Measurements from ENCODE around the gene CRYBA4.

CRYBA4 gene

GRCh38 chr22:26581026-26581425 is 40.7 kb upstream of the CRYBA4 start:
- Histone ChIP-seq H3K27me3 (ENCODE audit: insufficient read depth, low read length, poor library complexity) (no peaks in the 10 kb centered on the region), H3K9ac (ENCODE audit: low read depth, low read length) (no peak overlapping the region), H3K36me3 (ENCODE audit: insufficient read depth, low read length) (peaks cover 8% of the 10 kb centered on the region; the same call in 1 of the 2 replicates), H3K4me3 (ENCODE audit: low read depth in 1 of 2, low read length in 2 of 2) (no peak overlapping the region), H4K20me1 (ENCODE audit: insufficient read depth, low read length) (peaks cover 5% of the 10 kb centered on the region), H3K79me2 (ENCODE audit: insufficient read depth, low read length) (peaks cover 4% of the 10 kb centered on the region), H3K4me1 (ENCODE audit: insufficient read depth, low read length) (peaks cover 28% of the 10 kb centered on the region), H2AFZ (ENCODE audit: low read depth, low read length) (no peak overlapping the region), H3K27ac (ENCODE audit: low read length) (no peak overlapping the region), H3K4me2 (ENCODE audit: insufficient read depth, low read length) (no peak overlapping the region), H3K9me3 (ENCODE audit: insufficient read depth, low read length, severe bottlenecking) (no peaks in the 10 kb centered on the region)
- no peak for ATAC-seq (ENCODE audit: insufficient read depth, low read depth)
- DNase-seq: no peak
- TF ChIP-seq CTCF (IDR thresholded peaks at IDR 0.05; ENCODE audit: borderline replicate concordance, extremely low read depth, low read length, poor library complexity, severe bottlenecking): no peak
- TF ChIP-seq EZH2 (IDR thresholded peaks at IDR 0.05; ENCODE audit: borderline replicate concordance, low read depth, low read length, severe bottlenecking): no peak

GRCh38 chr22:26581633-26582168 is 40.1 kb upstream of the CRYBA4 start:
- peaks cover 4% of the 10 kb centered on the region for H3K79me2 ChIP-seq (ENCODE audit: insufficient read depth, low read length)
- no peaks in the 10 kb centered on the region for H3K9me3 ChIP-seq (ENCODE audit: insufficient read depth, low read length, severe bottlenecking)
- peaks cover 5% of the 10 kb centered on the region for H4K20me1 ChIP-seq (ENCODE audit: insufficient read depth, low read length)
- H3K27ac ChIP-seq (ENCODE audit: low read length): no peak overlapping the region
- H3K36me3 ChIP-seq (ENCODE audit: insufficient read depth, low read length): peaks cover 8% of the 10 kb centered on the region; the same call in 1 of the 2 replicates
- H3K4me2 ChIP-seq (ENCODE audit: insufficient read depth, low read length): no peak overlapping the region
- no peaks in the 10 kb centered on the region for H3K27me3 ChIP-seq (ENCODE audit: insufficient read depth, low read length, poor library complexity)
- ATAC-seq (ENCODE audit: insufficient read depth, low read depth) (no peak), DNase-seq (no peak)
- no peak for TF ChIP-seq EZH2 (IDR thresholded peaks at IDR 0.05; ENCODE audit: borderline replicate concordance, low read depth, low read length, severe bottlenecking)
- TF ChIP-seq CTCF (IDR thresholded peaks at IDR 0.05; ENCODE audit: borderline replicate concordance, extremely low read depth, low read length, poor library complexity, severe bottlenecking): no peak
- no peak overlapping the region for H3K4me3 ChIP-seq (ENCODE audit: low read depth in 1 of 2, low read length in 2 of 2)
- H3K4me1 ChIP-seq (ENCODE audit: insufficient read depth, low read length): peaks cover 28% of the 10 kb centered on the region
- no peak overlapping the region for H2AFZ ChIP-seq (ENCODE audit: low read depth, low read length)
- no peak overlapping the region for H3K9ac ChIP-seq (ENCODE audit: low read depth, low read length)

DNA sequence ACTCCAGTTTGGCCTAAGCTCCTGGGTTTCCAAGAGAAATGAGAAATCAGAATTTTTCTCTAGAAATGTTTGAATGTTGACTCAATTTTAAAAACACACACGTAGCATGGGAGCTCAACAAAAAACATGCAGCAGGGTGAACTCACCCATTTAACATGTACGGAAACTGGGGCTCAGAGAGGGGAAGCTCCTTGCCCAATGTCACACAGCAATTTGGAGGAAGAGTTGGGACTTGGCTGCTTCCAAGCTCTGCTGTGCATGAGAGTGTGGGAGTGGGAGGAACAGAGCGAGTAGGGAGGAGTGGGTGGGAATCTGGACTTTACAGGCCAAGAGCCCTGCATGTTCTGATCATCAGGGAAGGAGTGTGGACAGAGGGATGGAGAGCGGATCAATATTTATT is 37.8 kb upstream of the CRYBA4 start:
- ATAC-seq (ENCODE audit: insufficient read depth, low read depth) (no peak), DNase-seq (no peak)
- no peak overlapping the region for H3K27ac ChIP-seq (ENCODE audit: low read length)
- no peak overlapping the region for H2AFZ ChIP-seq (ENCODE audit: low read depth, low read length)
- no peak overlapping the region for H3K4me3 ChIP-seq (ENCODE audit: low read depth in 1 of 2, low read length in 2 of 2)
- no peaks in the 10 kb centered on the region for H3K9me3 ChIP-seq (ENCODE audit: insufficient read depth, low read length, severe bottlenecking)
- TF ChIP-seq EZH2 (IDR thresholded peaks at IDR 0.05; ENCODE audit: borderline replicate concordance, low read depth, low read length, severe bottlenecking): no peak
- TF ChIP-seq CTCF (IDR thresholded peaks at IDR 0.05; ENCODE audit: borderline replicate concordance, extremely low read depth, low read length, poor library complexity, severe bottlenecking): no peak
- no peak overlapping the region for H3K4me2 ChIP-seq (ENCODE audit: insufficient read depth, low read length)
- peaks cover 8% of the 10 kb centered on the region; the same call in 1 of the 2 replicates for H3K36me3 ChIP-seq (ENCODE audit: insufficient read depth, low read length)
- H3K4me1 ChIP-seq (ENCODE audit: insufficient read depth, low read length): peaks cover 25% of the 10 kb centered on the region
- H3K79me2 ChIP-seq (ENCODE audit: insufficient read depth, low read length): peaks cover 10% of the 10 kb centered on the region; the same call in 1 of the 2 replicates
- no peaks in the 10 kb centered on the region for H3K27me3 ChIP-seq (ENCODE audit: insufficient read depth, low read length, poor library complexity)
- H3K9ac ChIP-seq (ENCODE audit: low read depth, low read length): no peak overlapping the region
- no peaks in the 10 kb centered on the region; the same call in 1 of the 2 replicates for H4K20me1 ChIP-seq (ENCODE audit: insufficient read depth, low read length)

Measured in DND-41 (cell line).